HEK293 (cell line): Measurements from ENCODE around the gene DGAT2L6.

Experiments used
- CTCF ChIA-PET: fragments of 350-600 bp; formaldehyde crosslinking; extraction: SDS; loops from one replicate; lab custom pipeline; 2021; ENCODE audit warnings: antibody characterized with exemption; lab: Yijun Ruan, JAX
- POLR2A ChIA-PET: fragments of 300-600 bp; formaldehyde crosslinking; extraction: SDS; loops from one replicate; lab custom pipeline; 2020; ENCODE audit warnings: antibody characterized with exemption, inconsistent platforms; lab: Yijun Ruan, JAX
- H3K27ac ChIP-seq: fragments of 200-500 bp; sonication (Bioruptor generic); 2 replicates; pipeline ENCODE4 v1.5.1; 2014; ENCODE audit warnings: low read depth, low read length, control low read depth, inconsistent platforms; ENCODE audit errors: extremely low read depth
- H3K36me3 ChIP-seq, 2 experiments: fragments of 200-500 bp in 1 of 2; sonication (Bioruptor generic) in 1 of 2; 1 replicate in 1 of 2; 2 replicates in 1 of 2; pipeline ENCODE4 v1.5.1; 2014 to 2017; ENCODE audit warnings: inconsistent platforms in 2 of 2, low read length in 2 of 2; ENCODE audit not compliant: control insufficient read depth in 2 of 2, insufficient read depth in 1 of 2
- H3K4me1 ChIP-seq: fragments of 200-500 bp; sonication (Bioruptor generic); 2 replicates; pipeline ENCODE4 v1.5.1; 2014; ENCODE audit warnings: mild to moderate bottlenecking, low read length, inconsistent platforms; ENCODE audit not compliant: control insufficient read depth, insufficient read depth
- H3K4me3 ChIP-seq: 2 replicates; pipeline ENCODE4 v1.5.1; 2011; ENCODE audit warnings: low read depth, mild to moderate bottlenecking, control low read depth, low read length, moderate library complexity
- H3K9me3 ChIP-seq: fragments of 200-500 bp; sonication (Bioruptor generic); 2 replicates; pipeline ENCODE4 v1.5.1; 2014; ENCODE audit warnings: low read depth, low read length, inconsistent platforms; ENCODE audit not compliant: control insufficient read depth, insufficient read depth
- HOXC10 ChIP-seq: sonication (generic); formaldehyde crosslinking; IDR thresholded peaks from 2 replicates; pipeline ENCODE4 v1.8.1; 2023; ENCODE audit warnings: mild to moderate bottlenecking, missing genetic modification reagents
- KLF1 ChIP-seq: fragments of 450-650 bp; formaldehyde crosslinking; IDR thresholded peaks from 2 replicates; pipeline ENCODE4 v1.5.1; 2016; ENCODE audit warnings: missing biosample characterization, missing genetic modification characterization
- KLF8 ChIP-seq: fragments of 450-650 bp; formaldehyde crosslinking; IDR thresholded peaks from 2 replicates; pipeline ENCODE4 v1.5.1; 2016; ENCODE audit warnings: missing biosample characterization, missing genetic modification characterization
- PATZ1 ChIP-seq: fragments of 450-650 bp; formaldehyde crosslinking; IDR thresholded peaks from 2 replicates; pipeline ENCODE4 v1.5.1; 2016; ENCODE audit warnings: missing biosample characterization, missing genetic modification characterization
- PRDM10 ChIP-seq: fragments of 450-650 bp; formaldehyde crosslinking; IDR thresholded peaks from 2 replicates; pipeline ENCODE4 v1.5.1; 2016; ENCODE audit warnings: missing biosample characterization, missing genetic modification characterization
- SP3 ChIP-seq: fragments of 450-650 bp; formaldehyde crosslinking; IDR thresholded peaks from 2 replicates; pipeline ENCODE4 v1.5.1; 2016; ENCODE audit warnings: missing biosample characterization, missing genetic modification characterization
- WT1 ChIP-seq: fragments of 450-650 bp; formaldehyde crosslinking; IDR thresholded peaks from 2 replicates; pipeline ENCODE4 v1.5.1; 2016; ENCODE audit warnings: missing biosample characterization, missing genetic modification characterization
- YY2 ChIP-seq: fragments of 450-650 bp; formaldehyde crosslinking; IDR thresholded peaks from 2 replicates; pipeline ENCODE4 v1.5.1; 2016; ENCODE audit warnings: missing biosample characterization, missing genetic modification characterization
- ZBTB1 ChIP-seq: fragments of 450-650 bp; formaldehyde crosslinking; IDR thresholded peaks from 2 replicates; pipeline ENCODE4 v1.5.1; 2016; ENCODE audit warnings: missing biosample characterization, missing genetic modification characterization
- ZBTB48 ChIP-seq: fragments of 450-650 bp; formaldehyde crosslinking; IDR thresholded peaks from 2 replicates; pipeline ENCODE4 v1.5.1; 2016; ENCODE audit warnings: missing biosample characterization, missing genetic modification characterization
- ZFP41 ChIP-seq: fragments of 450-650 bp; formaldehyde crosslinking; IDR thresholded peaks from 2 replicates; pipeline ENCODE4 v1.5.1; 2016; ENCODE audit warnings: missing biosample characterization, missing genetic modification characterization, borderline replicate concordance
- ZNF10 ChIP-seq: fragments of 450-650 bp; formaldehyde crosslinking; IDR thresholded peaks from 2 replicates; pipeline ENCODE4 v1.5.1; 2017; ENCODE audit warnings: missing biosample characterization, missing genetic modification characterization
- ZNF157 ChIP-seq: fragments of 450-650 bp; formaldehyde crosslinking; IDR thresholded peaks from 2 replicates; pipeline ENCODE4 v1.5.1; 2016; ENCODE audit warnings: missing biosample characterization, missing genetic modification characterization
- ZNF248 ChIP-seq: fragments of 450-650 bp; formaldehyde crosslinking; IDR thresholded peaks from 2 replicates; pipeline ENCODE4 v1.5.1; 2017; ENCODE audit warnings: missing biosample characterization, missing genetic modification characterization
- ZNF26 ChIP-seq: fragments of 450-650 bp; formaldehyde crosslinking; IDR thresholded peaks from 2 replicates; pipeline ENCODE4 v1.5.1; 2016; ENCODE audit warnings: missing biosample characterization, missing genetic modification characterization
- ZNF398 ChIP-seq: fragments of 450-650 bp; formaldehyde crosslinking; IDR thresholded peaks from 2 replicates; pipeline ENCODE4 v1.5.1; 2017; ENCODE audit warnings: missing biosample characterization, missing genetic modification characterization
- ZNF404 ChIP-seq: fragments of 450-650 bp; formaldehyde crosslinking; IDR thresholded peaks from 2 replicates; pipeline ENCODE4 v1.5.1; 2017; ENCODE audit warnings: missing biosample characterization, missing genetic modification characterization
- ZNF510 ChIP-seq: fragments of 450-650 bp; formaldehyde crosslinking; IDR thresholded peaks from 2 replicates; pipeline ENCODE4 v1.5.1; 2018; ENCODE audit warnings: mild to moderate bottlenecking, missing genetic modification characterization, missing biosample characterization; ENCODE audit not compliant: insufficient replicate concordance
- ZNF555 ChIP-seq: fragments of 450-650 bp; formaldehyde crosslinking; conservative IDR thresholded peaks from 2 replicates; pipeline ENCODE4 v1.5.1; 2017; ENCODE audit warnings: missing biosample characterization, mild to moderate bottlenecking, missing genetic modification characterization, inconsistent platforms
- ZNF621 ChIP-seq: fragments of 450-650 bp; formaldehyde crosslinking; IDR thresholded peaks from 2 replicates; pipeline ENCODE4 v1.5.1; 2017; ENCODE audit warnings: missing biosample characterization, missing genetic modification characterization
- ZNF658 ChIP-seq: fragments of 450-650 bp; formaldehyde crosslinking; IDR thresholded peaks from 2 replicates; pipeline ENCODE4; 2016; ENCODE audit warnings: missing biosample characterization, missing genetic modification characterization
- ZNF707 ChIP-seq: fragments of 450-650 bp; formaldehyde crosslinking; IDR thresholded peaks from 2 replicates; pipeline ENCODE4 v1.5.1; 2016; ENCODE audit warnings: missing biosample characterization, missing genetic modification characterization
- TF ChIP-seq, protein P1 (sequence below): fragments of 450-650 bp; formaldehyde crosslinking; IDR thresholded peaks from 2 replicates; pipeline ENCODE4 v1.5.1; 2016; ENCODE audit warnings: missing biosample characterization, missing genetic modification characterization

The DGAT2L6 gene

DNA sequence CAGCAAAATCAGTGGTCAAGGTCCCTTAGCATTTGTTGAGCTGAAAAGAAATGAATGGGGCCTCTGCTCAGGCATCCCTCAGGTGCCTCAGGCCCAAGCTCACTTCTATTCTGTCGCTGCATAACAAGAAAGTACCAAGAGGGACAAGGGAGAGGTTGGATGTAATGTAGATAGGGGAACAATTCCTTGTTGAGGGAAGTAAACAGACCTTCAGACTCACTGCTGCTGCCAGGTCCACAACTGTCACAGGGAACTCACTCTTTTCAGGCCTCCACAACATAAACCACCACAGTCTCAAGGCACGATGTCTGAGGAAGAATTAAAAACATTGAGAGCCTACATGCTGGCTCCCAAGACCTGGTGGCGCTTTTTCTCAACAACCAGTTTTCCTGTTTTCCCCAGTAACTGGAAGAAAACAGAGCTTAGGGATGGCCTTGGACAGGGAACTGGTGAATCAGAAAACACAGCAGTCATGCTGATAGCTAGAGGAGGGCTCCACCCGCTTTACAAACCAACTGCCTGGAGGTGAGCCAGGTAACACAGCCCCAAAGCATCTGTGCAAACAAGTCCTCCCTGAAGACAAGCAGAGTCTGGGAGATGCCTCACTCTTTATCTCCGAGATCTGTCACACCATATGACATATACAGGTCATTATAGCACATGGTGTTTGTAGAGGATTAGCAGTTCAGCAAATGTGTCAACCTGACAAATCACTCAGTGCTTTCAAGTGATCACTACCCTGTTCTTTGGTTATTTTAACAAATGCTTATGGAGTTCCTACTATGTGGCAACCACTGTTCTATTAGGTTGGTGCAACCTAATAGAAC lies 42.9 kb downstream of the DGAT2L6 start:
- Histone ChIP-seq H3K27ac (no peak overlapping the region; the same call in 1 of the 2 replicates), H3K4me3 (no peak overlapping the region), H3K36me3 (no peaks in the 10 kb centered on the region), H3K9me3 (no peaks in the 10 kb centered on the region), H3K4me1 (no peaks in the 10 kb centered on the region)
- POLR2A ChIA-PET: interaction anchor here (0.6 kb wide), 1 partner anchor 914 kb away, joined by 5 read pairs; no protein-coding TSS in a partner anchor
- TF ChIP-seq ZNF10 (tag by site-specific recombination) (0 out of 2 replicates have a peak, but pooled peaks have one; percentile 17), KLF8 (peak; percentile 36; the same call in 1 of the 2 replicates), ZNF510 (tag by site-specific recombination) (no peak), WT1 (tag by site-specific recombination) (peak; percentile 95), SP3 (tag by site-specific recombination) (0 out of 2 replicates have a peak, but pooled peaks have one; percentile 29), PRDM10 (peak; percentile 20; the same call in 1 of the 2 replicates), ZBTB1 (tag by site-specific recombination) (no peak), ZNF555 (tag by site-specific recombination) (0 out of 2 replicates have a peak, but pooled peaks have one; percentile 14), ZBTB48 (tag by site-specific recombination) (no peak), KLF1 (tag by site-specific recombination) (peak; percentile 98), ZNF26 (tag by site-specific recombination) (no peak), ZNF398 (0 out of 2 replicates have a peak, but pooled peaks have one; percentile 8), HOXC10 (CRISPR knock-in tag) (no peak)
- TF ChIP-seq, protein P1, sequence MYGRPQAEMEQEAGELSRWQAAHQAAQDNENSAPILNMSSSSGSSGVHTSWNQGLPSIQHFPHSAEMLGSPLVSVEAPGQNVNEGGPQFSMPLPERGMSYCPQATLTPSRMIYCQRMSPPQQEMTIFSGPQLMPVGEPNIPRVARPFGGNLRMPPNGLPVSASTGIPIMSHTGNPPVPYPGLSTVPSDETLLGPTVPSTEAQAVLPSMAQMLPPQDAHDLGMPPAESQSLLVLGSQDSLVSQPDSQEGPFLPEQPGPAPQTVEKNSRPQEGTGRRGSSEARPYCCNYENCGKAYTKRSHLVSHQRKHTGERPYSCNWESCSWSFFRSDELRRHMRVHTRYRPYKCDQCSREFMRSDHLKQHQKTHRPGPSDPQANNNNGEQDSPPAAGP (tag by site-specific recombination): peak; percentile 100
- CTCF ChIA-PET: no interaction called here

DNA sequence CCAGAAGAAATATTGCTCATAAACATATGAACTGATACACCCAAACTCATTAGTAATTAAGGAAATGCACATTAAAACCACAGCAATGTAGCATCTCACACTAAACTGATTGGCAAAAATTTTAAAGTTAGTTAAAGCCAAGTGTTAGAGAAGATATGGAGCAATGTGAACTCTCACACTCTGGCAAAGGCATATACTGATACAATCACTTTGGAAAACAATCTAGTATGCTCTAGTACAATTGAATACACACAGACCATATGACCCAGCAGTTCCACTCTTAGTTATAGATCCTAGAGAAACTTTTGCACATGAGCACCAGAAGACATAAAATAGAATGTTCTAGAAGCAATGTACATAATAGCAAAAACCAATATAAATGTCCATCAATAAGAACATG lies 48.8 kb downstream of the DGAT2L6 start:
- Histone ChIP-seq H3K36me3 (no peaks in the 10 kb centered on the region), H3K4me1 (no peaks in the 10 kb centered on the region), H3K27ac (no peak overlapping the region), H3K4me3 (no peak overlapping the region), H3K9me3 (no peaks in the 10 kb centered on the region)
- CTCF ChIA-PET: interaction anchor here (1.1 kb wide), 1 partner anchor 29 kb away, joined by 5 read pairs; no protein-coding TSS in a partner anchor
- no peak for TF ChIP-seq ZNF621 (tag by site-specific recombination)
- no peak for TF ChIP-seq ZFP41 (tag by site-specific recombination)
- TF ChIP-seq ZNF658 (tag by site-specific recombination): no peak
- TF ChIP-seq ZNF404 (tag by site-specific recombination): no peak
- TF ChIP-seq ZNF707: no peak
- TF ChIP-seq YY2 (tag by site-specific recombination): no peak
- no peak for TF ChIP-seq PATZ1 (tag by site-specific recombination)
- no peak for TF ChIP-seq ZNF248 (tag by site-specific recombination)
- TF ChIP-seq ZNF157 (tag by site-specific recombination): no peak
- POLR2A ChIA-PET: no interaction called here
